GM18526 (cell line): ENCODE measurements around the gene CDH23.

ENCODE experiments used
- POLR2A ChIP-seq: IDR thresholded peaks from 3 replicates; pipeline ENCODE4 v1.6.1; 2011; ENCODE audit not compliant: insufficient read length; ENCODE audit errors: extremely low read depth

Gene CDH23

GRCh38 chr10:71382757-71383156, 14.0 kb upstream of the CDH23 start:
- no peak for TF ChIP-seq POLR2A

DNA sequence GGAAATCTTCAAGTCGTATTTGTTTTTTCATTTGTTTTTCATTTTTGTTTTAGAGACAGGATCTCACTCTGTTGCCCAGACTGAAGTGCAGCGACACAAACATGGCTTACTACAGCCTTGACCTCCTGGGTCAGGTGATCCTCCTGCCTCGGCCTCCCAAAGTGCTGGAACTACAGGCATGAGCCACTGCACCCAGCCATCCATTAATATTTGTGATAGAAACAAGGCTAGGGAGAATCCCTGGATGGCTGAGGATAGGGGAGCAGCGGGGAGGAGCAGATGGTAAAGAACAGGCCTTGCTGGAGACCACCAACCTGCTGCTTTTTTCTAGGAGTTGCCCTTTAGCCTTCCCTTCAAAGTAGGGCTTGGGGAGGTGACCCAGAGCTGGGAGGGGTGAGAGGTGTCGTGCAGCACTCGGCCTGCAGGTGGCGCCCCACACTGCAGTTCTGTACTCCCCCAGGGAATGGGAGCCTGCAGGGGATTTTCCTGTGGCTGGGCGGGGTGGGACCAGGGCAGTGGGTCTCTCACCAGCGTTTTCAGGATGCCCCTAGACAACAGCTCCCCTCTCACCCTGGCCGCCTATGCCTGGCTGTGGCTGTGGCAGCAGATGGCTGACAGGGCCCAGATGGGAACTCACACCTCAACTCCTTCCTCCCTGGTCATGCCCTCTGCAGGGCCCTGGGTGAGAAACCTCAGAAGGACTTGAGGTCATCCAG, 12.6 kb upstream of the CDH23 start:
- no peak for TF ChIP-seq POLR2A

GRCh38 chr10:71388171-71388570, 8.5 kb upstream of the CDH23 start:
- TF ChIP-seq POLR2A, result no peak

DNA sequence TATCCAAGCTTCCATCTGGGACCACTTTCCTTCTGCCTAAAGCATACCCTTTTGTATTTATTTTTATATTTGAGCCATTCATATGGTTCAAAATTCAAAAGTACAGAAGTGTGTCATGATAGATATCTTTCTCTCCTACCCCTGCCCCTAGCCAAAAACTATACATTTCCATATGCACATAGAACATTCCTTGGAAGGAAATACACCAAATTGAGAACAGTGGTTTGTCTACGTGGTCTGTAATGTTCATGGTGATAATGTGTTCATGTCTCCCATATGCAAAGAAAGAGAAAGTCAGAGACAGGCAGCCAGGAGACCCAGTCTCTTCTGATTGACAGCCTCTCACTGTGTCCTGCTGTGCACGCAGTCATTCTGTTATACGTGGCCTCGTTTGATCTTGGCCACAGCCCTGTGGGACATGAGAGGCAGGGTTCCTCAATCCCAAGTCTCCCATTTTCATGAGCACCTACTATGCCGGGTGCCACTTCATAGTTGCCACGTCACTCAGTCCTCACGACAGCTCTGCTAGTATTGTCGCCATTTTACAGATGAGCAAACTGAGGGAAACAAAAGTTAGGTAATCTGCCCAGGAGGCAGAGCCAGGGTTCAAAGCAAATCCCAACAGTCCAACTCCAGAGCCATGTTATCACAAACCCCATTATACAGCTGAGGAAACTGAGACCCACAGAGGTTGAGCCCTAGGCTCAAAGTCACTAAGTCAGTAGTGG, 8.0 kb upstream of the CDH23 start:
- TF ChIP-seq POLR2A, result no peak

GRCh38 chr10:71389768-71390460, 6.8 kb upstream of the CDH23 start:
- no peak for TF ChIP-seq POLR2A

DNA sequence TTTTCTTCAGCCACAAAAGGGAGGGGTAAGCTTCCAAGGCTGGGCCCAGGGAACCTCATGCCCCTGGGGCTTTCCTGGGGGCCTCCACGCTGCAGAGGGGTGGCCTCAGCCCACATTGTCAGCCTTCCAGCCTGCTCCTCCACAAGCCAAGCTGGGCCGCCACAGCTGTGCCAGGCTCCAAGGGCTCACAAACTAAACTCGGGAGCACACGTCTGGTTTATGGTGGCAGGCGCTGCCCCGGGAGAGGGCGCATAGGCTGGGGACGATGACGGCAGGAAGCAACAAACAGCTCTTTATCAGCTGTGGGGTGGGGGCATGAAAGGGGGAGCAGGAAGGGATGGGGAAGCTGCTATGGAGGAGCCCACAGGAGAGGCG, 6.3 kb upstream of the CDH23 start:
- no peak for TF ChIP-seq POLR2A

DNA sequence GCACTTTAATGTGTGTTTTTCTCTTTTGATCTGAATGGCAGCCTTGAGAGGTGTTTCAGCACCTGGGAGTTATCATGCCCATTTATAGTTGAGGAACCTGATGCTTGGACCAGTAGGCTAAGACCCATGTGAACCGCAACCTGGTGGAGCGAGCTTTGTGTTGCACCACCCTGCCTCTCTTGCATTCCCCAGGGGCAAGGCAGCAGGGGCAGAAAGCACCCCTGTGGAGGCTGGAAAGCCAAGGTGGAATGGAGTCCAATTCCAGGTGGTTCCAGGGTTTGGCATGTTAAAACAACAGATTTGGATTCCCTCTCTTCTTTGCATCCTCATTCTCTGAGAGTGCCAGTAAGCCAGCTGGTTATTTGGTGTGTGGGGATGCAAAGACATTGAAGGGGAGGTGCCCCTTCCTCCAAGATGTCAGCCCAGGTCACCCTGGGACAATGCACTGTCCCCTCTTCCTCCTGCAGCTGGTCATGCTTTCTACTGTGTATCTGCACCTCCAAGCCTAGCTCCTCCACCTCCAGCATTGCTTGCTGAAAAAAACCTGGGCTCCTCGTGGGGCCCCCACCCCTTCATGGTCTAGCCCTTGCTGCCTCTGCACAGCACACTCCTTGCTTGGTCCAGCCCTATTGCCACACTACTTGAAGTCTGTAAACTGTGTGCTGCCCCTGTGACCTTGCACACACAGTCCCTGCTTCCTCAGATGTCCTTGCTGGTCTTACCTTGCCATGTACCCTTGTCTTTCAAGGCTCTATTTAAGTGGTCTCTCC, 5.6 kb upstream of the CDH23 start:
- no peak for TF ChIP-seq POLR2A

GRCh38 chr10:71391701-71392100, 5.0 kb upstream of the CDH23 start:
- TF ChIP-seq POLR2A, result no peak

- no peak for TF ChIP-seq POLR2A
Observed at GRCh38 chr10:71392292-71392691, 4.4 kb upstream of the CDH23 start.

GRCh38 chr10:71392791-71393781, 3.6 kb upstream of the CDH23 start:
- TF ChIP-seq POLR2A, result no peak

DNA sequence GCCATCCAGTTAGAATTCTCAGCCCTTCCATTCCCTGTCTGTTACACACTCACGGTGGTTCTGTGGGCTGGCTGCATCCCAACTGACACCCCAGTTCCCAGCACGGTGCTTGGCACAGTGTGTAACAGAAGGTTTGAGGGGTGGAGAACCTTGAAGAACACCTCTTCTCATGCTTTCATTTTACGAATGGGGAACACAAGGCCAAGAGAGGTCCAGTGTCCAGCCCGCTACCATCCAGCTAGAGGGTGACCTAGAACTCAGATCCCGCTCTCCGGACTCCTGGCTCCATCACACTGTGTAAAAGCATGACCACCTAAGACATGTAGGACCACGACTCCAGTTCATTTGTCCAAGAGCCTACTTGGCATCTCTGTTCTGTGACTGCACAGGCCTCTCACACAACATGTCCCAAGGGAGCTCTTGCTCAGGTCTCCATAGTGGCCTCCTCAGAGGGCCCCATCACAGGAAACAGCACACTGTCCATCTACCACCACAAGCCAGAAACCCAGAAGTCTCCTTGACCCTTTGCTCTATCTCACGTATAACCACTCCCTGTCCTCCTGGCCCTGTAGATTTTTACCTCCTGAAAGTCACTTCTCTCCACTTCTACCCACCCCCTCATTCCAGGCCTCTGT, 2.8 kb upstream of the CDH23 start:
- no peak for TF ChIP-seq POLR2A

DNA sequence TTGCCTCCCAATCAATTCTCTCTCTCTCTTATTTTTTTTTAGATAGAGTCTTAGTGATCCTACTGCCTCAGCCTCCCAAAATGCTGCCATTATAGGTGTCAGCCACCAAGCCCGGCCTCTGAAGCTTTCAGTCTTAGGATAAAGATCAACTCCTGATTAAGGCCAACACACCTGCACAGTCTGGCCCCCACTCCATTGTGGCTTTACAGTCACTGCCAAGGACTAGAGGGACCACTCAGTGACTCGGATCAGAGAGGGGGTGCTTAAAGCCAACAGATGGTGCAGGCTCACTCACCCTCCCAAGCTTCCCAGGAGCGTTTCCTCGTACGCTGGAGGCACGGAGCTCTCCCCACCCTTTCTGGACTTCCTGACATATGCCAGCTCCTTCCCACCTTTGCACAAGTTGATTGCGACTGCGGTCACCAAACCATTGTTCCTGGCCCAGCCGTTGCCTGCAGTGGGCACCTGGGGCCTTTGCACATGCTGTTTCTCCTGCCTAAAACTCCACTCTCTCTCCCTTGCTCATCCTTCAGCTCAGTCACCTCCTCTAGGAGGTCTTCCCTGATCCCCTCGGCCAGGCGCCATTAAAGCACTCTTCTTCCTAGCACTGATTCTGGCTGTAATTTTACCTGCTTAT, 1.7 kb upstream of the CDH23 start:
- TF ChIP-seq POLR2A, result no peak

- TF ChIP-seq POLR2A, result no peak
Observed at GRCh38 chr10:71395621-71396020, 1.1 kb upstream of the CDH23 start.

DNA sequence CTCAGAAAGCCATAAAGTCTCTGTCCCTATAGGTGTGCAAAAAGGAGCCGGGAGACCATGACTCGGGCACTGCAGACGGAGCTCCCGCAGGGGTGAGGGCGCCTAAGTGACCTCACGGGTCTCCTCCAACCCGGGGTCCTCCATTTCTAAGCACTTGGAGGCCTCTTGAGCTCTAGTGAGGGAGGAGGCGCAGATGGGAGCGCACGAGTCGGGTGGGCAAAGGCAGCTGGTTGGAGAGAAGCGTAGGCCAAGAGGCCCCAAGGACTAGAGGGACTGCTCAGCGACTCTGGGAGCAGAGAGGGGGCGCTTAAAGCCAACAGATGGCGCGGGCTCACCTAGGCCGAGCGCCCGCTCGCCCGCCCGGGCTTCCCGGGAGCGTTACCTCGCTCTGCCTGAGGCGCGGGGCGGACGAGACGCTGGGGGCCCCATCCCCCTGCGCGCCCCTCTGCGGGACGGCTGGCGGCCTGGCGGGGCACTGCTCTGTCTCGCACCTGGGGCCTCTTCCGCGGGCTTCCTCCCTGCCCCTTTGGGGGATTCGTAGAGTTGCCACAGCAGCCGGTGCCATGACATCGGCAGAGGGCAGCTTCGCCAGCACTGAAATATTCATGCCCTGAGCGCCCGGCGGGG, 523 bp upstream of the CDH23 start:
- no peak for TF ChIP-seq POLR2A
